ENCODE measurements around the gene SLC4A9.

The SLC4A9 gene

GRCh38 chr5:140388052-140388451, 28.1 kb downstream of the SLC4A9 start:
- TF ChIP-seq EZH2phosphoT487 (conservative IDR thresholded peaks at IDR 0.05; ENCODE audit: low read length) (no peak), CTCF (IDR thresholded peaks at IDR 0.05; ENCODE audit: insufficient read depth, low read length, poor library complexity, severe bottlenecking) (no peak)
- Histone ChIP-seq H3K4me3 (ENCODE audit: insufficient read depth, low read length, poor library complexity, severe bottlenecking) (no peak overlapping the region), H3K9me3 (ENCODE audit: insufficient read depth, low read length) (no peaks in the 10 kb centered on the region), H3K4me2 (ENCODE audit: low read depth, low read length, poor library complexity, severe bottlenecking) (no peak overlapping the region), H3K79me2 (ENCODE audit: insufficient read depth, low read length) (no peaks in the 10 kb centered on the region), H3K9me2 (replicated peaks; ENCODE audit: insufficient read depth, low read length) (no peaks in the 10 kb centered on the region), H4K20me1 (ENCODE audit: low read depth, low read length) (no peaks in the 10 kb centered on the region), H2AFZ (ENCODE audit: low read depth, low read length, severe bottlenecking) (no peak overlapping the region), H3K9ac (ENCODE audit: low read length) (no peak overlapping the region), H3K27ac (ENCODE audit: low read depth, low read length) (no peak overlapping the region), H3F3A (ENCODE audit: insufficient read depth) (0 out of 2 replicates have a peak, but pooled peaks cover 4% of the 10 kb centered on the region), H3K27me3 (ENCODE audit: low read length) (no peaks in the 10 kb centered on the region), H3K36me3 (ENCODE audit: low read length) (no peaks in the 10 kb centered on the region)

- no peak overlapping the region for H3K27ac ChIP-seq (ENCODE audit: low read depth, low read length)
- no peaks in the 10 kb centered on the region for H3K36me3 ChIP-seq (ENCODE audit: low read length)
- no peak for TF ChIP-seq EZH2phosphoT487 (conservative IDR thresholded peaks at IDR 0.05; ENCODE audit: low read length)
- no peak for TF ChIP-seq CTCF (IDR thresholded peaks at IDR 0.05; ENCODE audit: insufficient read depth, low read length, poor library complexity, severe bottlenecking)
- no peaks in the 10 kb centered on the region for H3K9me2 ChIP-seq (replicated peaks; ENCODE audit: insufficient read depth, low read length)
- no peak overlapping the region for H2AFZ ChIP-seq (ENCODE audit: low read depth, low read length, severe bottlenecking)
- H3K4me2 ChIP-seq (ENCODE audit: low read depth, low read length, poor library complexity, severe bottlenecking) = no peak overlapping the region
- H3K9me3 ChIP-seq (ENCODE audit: insufficient read depth, low read length) = no peaks in the 10 kb centered on the region
- H3K27me3 ChIP-seq (ENCODE audit: low read length) = no peaks in the 10 kb centered on the region
- H3K4me3 ChIP-seq (ENCODE audit: insufficient read depth, low read length, poor library complexity, severe bottlenecking) = no peak overlapping the region
- H4K20me1 ChIP-seq (ENCODE audit: low read depth, low read length) = no peaks in the 10 kb centered on the region
- H3F3A ChIP-seq (ENCODE audit: insufficient read depth) = 0 out of 2 replicates have a peak, but pooled peaks cover 4% of the 10 kb centered on the region
- H3K9ac ChIP-seq (ENCODE audit: low read length) = no peak overlapping the region
- H3K79me2 ChIP-seq (ENCODE audit: insufficient read depth, low read length) = no peaks in the 10 kb centered on the region; the same call in 1 of the 2 replicates
Observed at GRCh38 chr5:140391312-140391711, 31.3 kb downstream of the SLC4A9 start.

- no peak overlapping the region for H2AFZ ChIP-seq (ENCODE audit: low read depth, low read length, severe bottlenecking)
- H3K9ac ChIP-seq (ENCODE audit: low read length) = no peak overlapping the region
- H3K27ac ChIP-seq (ENCODE audit: low read depth, low read length) = no peak overlapping the region
- no peaks in the 10 kb centered on the region for H3K9me3 ChIP-seq (ENCODE audit: insufficient read depth, low read length)
- no peak overlapping the region for H3K4me3 ChIP-seq (ENCODE audit: insufficient read depth, low read length, poor library complexity, severe bottlenecking)
- H3K36me3 ChIP-seq (ENCODE audit: low read length) = no peaks in the 10 kb centered on the region
- H4K20me1 ChIP-seq (ENCODE audit: low read depth, low read length) = no peaks in the 10 kb centered on the region
- 0 out of 2 replicates have a peak, but pooled peaks cover 4% of the 10 kb centered on the region for H3F3A ChIP-seq (ENCODE audit: insufficient read depth)
- no peaks in the 10 kb centered on the region for H3K9me2 ChIP-seq (replicated peaks; ENCODE audit: insufficient read depth, low read length)
- H3K27me3 ChIP-seq (ENCODE audit: low read length) = no peaks in the 10 kb centered on the region
- TF ChIP-seq EZH2phosphoT487 (conservative IDR thresholded peaks at IDR 0.05; ENCODE audit: low read length) = no peak
- TF ChIP-seq CTCF (IDR thresholded peaks at IDR 0.05; ENCODE audit: insufficient read depth, low read length, poor library complexity, severe bottlenecking) = no peak
- H3K79me2 ChIP-seq (ENCODE audit: insufficient read depth, low read length) = no peaks in the 10 kb centered on the region; the same call in 1 of the 2 replicates
- no peak overlapping the region for H3K4me2 ChIP-seq (ENCODE audit: low read depth, low read length, poor library complexity, severe bottlenecking)
Observed at GRCh38 chr5:140391732-140392131, 31.7 kb downstream of the SLC4A9 start.

Data from SU-DHL-6 (cell line).